Fibroblast of skin of scalp (primary cell): ENCODE measurements around the gene CT45A8. TPM values are rescaled to one million over a fixed set of nuclear protein-coding genes. Genes with fewer than 3 reads are reported as not detected.
"Not testable (repeated sequence)": the region's sequence is repeated elsewhere in the genome, so short reads cannot be mapped to it uniquely, and the experiment has no call there.

Experiments used
- DNase-seq: peaks from one replicate; pipeline ENCODE4 v3.0.0-alpha.2; 2013
- polyA plus RNA-seq, 2 experiments: library from polyadenylated mRNA; unstranded; fragments of 120-200 nt; gene quantifications; one replicate each; pipeline ENCODE4 v1.2.1, GENCODE V29; 2013; ENCODE audit not compliant: insufficient read length in 2 of 2

Gene CT45A8, protein sequence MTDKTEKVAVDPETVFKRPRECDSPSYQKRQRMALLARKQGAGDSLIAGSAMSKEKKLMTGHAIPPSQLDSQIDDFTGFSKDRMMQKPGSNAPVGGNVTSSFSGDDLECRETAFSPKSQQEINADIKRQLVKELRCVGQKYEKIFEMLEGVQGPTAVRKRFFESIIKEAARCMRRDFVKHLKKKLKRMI
- polyA plus RNA-seq (2013, experiment 1 of 2; ENCODE audit: insufficient read length) = not detected
- polyA plus RNA-seq (2013, experiment 2 of 2; ENCODE audit: insufficient read length) = not detected

DNA sequence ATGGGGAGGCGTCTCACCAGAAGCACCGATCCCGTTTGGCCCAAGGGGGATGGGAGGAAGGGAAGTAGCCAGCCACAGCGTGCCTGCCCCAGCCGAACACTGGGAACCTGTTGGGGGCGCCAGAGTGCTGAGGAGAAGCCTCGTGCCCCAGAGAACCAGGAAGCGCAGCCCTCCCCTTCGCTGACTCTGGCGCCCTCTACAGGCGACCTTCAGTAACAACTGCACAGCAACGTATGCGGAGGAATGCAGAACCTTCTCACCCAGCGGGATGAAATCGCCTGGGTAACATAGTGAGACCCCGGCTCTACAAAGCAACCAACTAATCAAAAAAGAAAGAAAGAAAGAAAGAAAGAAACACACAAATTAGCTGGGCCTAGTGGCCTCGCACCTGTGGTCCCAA, at the start of gene CT45A8:
CT45A8 (minus strand) TSS at position 101 of the 400 bp plus-strand sequence. CDS start 3,755 bp downstream, outside the sequence.
- DNase-seq = not testable (repeated sequence)

DNA sequence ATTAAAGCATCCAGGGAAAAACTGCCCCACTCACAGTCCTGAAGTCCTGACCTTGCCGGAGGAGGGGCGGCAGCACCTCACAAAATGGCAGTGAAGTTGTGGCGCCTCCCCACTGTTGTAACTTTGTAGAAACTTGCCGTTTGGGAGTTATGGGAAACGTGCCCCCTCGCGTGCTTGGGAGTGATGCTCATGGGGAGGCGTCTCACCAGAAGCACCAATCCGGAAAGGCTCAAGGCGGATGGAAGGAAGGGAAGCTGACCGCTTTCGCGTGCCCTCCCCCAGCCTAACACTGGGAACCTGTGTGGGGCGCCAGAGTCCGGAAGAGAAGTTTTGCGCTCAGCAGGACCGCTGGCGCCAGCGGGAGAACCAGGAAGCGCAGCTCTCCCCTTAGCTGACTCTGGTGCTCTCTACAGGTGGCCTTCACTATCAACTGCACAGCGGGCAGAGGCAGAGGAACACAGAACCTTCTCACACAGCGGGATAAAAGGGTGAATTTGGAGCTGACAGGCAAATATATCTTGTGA, 39.0 kb upstream of the CT45A8 start, which contains the start of the genes CT45A10 and SAGE1:
CT45A10 (minus strand) TSS at position 151 of the 524 bp plus-strand sequence. CDS start 8,100 bp downstream, outside the sequence.
SAGE1 (plus strand) TSS at position 423 of the 524 bp plus-strand sequence. CDS start 2,527 bp downstream, outside the sequence.
- DNase-seq = no peak

DNA sequence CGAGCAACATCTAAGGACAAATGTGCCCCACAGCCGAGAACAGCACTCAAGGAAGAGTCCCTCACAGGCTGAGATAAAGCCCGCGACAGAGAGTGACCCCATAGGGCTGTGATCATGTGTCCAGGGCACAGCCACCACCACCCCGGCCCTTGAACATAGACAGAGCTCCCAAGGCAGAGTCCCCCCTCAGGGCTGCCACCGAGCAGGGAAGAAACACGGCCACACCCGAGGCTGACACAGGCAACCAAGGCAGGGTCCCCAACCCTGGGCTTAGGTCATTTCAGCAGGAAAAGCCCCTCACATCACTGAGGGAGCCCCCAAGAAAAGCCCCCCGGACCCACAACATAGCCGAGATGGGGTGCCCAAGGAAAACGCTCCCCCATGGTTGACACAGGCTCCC, 38.4 kb upstream of the CT45A8 start:
- no peak for DNase-seq

DNA sequence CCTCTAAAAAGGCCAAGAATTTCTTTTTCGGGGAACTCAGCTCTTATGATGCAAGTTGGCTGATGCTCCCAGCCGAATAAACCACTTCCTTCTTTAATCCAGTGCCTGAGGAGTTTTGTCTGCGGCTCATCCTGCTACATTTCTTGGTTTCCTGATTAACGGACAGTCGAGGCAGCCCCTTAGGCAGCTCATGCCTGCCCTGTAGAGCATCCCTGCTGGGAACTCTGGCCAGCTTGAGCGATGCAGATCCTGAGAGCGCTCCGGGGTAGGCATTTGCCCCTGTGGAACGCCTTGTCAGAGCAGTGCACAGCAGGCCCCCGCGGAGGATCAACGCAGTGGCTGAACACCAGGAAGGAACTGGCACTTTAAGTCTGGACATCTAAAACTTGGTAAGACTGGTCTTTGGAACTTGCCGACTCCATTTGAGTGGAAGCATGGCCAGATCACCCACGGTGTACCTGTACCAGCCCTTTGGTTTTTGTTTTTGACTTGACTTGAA, 35.8 kb upstream of the CT45A8 start:
- no peak for DNase-seq

DNA sequence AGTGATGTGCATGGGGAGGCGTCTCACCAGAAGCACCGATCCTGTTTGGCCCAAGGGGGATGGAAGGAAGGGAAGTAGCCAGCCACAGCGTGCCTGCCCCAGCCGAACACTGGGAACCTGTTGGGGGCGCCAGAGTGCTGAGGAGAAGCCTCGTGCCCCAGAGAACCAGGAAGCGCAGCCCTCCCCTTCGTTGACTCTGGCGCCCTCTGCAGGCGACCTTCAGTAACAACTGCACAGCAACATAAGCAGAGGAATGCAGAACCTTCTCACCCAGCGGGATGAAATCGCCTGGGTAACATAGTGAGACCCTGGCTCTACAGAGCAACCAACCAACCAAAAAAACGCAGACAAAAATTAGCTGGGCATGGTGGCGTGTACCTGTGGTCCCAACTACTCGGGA, 34.6 kb upstream of the CT45A8 start:
- DNase-seq = not testable (repeated sequence)

DNA sequence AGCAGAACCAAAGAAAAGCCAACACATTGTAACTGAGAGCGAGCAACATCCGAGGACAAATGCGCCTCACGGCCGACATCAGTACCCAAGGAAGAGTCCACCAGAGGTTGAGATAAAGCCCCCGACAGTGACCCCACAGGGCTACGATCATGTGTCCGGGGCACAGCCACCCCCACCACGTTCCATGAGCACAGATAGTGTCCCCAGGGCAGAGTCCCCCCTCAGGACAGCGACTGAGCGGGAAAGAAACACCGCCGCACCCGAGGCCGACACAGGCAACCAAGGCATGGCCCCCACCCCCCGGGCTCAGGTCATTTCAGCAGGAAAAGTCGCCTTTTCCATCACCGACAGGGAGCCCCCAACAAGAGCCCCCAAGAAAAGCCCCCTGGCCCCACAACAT, 33.9 kb upstream of the CT45A8 start:
- DNase-seq = not testable (repeated sequence)

DNA sequence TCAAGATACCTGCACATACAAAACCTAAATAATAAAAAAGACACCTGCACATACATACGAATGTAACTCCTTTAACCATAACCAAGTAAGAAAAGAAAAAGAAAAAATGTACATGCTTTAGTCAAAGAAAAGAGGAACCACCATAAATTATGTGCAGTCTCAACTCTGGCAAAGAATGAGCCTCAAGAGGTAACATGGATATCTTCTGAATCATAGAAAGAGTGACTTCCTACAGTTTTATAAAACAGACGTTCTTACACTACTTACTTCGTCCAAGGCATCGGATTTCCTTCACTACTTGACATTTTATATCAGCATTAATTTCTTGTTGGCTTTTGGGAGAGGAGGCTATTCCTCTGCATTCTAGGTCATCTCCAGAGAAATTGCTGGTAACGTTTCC, 28.4 kb upstream of the CT45A8 start:
- DNase-seq = not testable (repeated sequence)

DNA sequence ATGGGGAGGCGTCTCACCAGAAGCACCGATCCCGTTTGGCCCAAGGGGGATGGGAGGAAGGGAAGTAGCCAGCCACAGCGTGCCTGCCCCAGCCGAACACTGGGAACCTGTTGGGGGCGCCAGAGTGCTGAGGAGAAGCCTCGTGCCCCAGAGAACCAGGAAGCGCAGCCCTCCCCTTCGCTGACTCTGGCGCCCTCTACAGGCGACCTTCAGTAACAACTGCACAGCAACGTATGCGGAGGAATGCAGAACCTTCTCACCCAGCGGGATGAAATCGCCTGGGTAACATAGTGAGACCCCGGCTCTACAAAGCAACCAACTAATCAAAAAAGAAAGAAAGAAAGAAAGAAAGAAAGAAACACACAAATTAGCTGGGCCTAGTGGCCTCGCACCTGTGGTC, 17.4 kb upstream of the CT45A8 start, which contains the start of gene CT45A9:
CT45A9 (minus strand) TSS at position 101 of the 400 bp plus-strand sequence. CDS start 3,751 bp downstream, outside the sequence.
- not testable (repeated sequence) for DNase-seq

DNA sequence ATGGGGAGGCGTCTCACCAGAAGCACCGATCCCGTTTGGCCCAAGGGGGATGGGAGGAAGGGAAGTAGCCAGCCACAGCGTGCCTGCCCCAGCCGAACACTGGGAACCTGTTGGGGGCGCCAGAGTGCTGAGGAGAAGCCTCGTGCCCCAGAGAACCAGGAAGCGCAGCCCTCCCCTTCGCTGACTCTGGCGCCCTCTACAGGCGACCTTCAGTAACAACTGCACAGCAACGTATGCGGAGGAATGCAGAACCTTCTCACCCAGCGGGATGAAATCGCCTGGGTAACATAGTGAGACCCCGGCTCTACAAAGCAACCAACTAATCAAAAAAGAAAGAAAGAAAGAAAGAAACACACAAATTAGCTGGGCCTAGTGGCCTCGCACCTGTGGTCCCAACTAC, 17.2 kb downstream of the CT45A8 start, which contains the start of gene CT45A7:
CT45A7 (minus strand) TSS at position 101 of the 400 bp plus-strand sequence. CDS start 3,747 bp downstream, outside the sequence.
- not testable (repeated sequence) for DNase-seq

DNA sequence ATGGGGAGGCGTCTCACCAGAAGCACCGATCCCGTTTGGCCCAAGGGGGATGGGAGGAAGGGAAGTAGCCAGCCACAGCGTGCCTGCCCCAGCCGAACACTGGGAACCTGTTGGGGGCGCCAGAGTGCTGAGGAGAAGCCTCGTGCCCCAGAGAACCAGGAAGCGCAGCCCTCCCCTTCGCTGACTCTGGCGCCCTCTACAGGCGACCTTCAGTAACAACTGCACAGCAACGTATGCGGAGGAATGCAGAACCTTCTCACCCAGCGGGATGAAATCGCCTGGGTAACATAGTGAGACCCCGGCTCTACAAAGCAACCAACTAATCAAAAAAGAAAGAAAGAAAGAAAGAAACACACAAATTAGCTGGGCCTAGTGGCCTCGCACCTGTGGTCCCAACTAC, 34.4 kb downstream of the CT45A8 start, which contains the start of gene CT45A2:
CT45A2 (minus strand) TSS at position 101 of the 400 bp plus-strand sequence. CDS start 3,747 bp downstream, outside the sequence.
- DNase-seq = not testable (repeated sequence)

DNA sequence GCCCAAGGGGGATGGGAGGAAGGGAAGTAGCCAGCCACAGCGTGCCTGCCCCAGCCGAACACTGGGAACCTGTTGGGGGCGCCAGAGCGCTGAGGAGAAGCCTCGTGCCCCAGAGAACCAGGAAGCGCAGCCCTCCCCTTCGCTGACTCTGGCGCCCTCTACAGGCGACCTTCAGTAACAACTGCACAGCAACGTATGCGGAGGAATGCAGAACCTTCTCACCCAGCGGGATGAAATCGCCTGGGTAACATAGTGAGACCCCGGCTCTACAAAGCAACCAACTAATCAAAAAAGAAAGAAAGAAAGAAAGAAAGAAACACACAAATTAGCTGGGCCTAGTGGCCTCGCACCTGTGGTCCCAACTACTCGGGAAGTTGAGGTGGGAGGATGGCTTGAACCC, 51.7 kb downstream of the CT45A8 start, which contains the start of gene CT45A6:
CT45A6 (minus strand) TSS at position 101 of the 400 bp plus-strand sequence. CDS start 3,794 bp downstream, outside the sequence.
- DNase-seq = not testable (repeated sequence)
